Naive thymus-derived CD4-positive, alpha-beta T cell (primary cell): ENCODE measurements around the gene KCNC2. TPM values are rescaled to one million over a fixed set of nuclear protein-coding genes. Genes with fewer than 3 reads are reported as not detected.

Source experiments
- ATAC-seq: fragments of 150-1000 bp; cut with Tn5 transposase; 2 replicates; pipeline ENCODE4 v1.10.0; 2021; ENCODE audit warnings: mild to moderate bottlenecking, moderate library complexity
- CTCF ChIA-PET: fragments of 350-600 bp; sonication (Branson Sonifier 250); formaldehyde crosslinking; loops from one replicate; lab custom pipeline; 2021; ENCODE audit warnings: antibody characterized with exemption; lab: Charles Lee
- POLR2A ChIA-PET: fragments of 350-600 bp; sonication (Branson Sonifier 250); formaldehyde crosslinking; loops from one replicate; lab custom pipeline; 2021; ENCODE audit warnings: antibody characterized with exemption, inconsistent platforms; lab: Charles Lee
- DNase-seq, 9 donors: peaks; one replicate each; pipeline versions ENCODE4 v3.0.0 to v3.0.0-alpha.2; 2020 to 2022; ENCODE audit warnings: mixed read lengths in 1 of 9
- H3K27ac ChIP-seq: one replicate; pipeline ENCODE4 v1.7.0; 2013; ENCODE audit warnings: mild to moderate bottlenecking, low read depth, low read length, moderate library complexity
- H3K27me3 ChIP-seq, 2 donors: one replicate each; pipeline ENCODE4 v1.7.0; 2013; ENCODE audit warnings: low read length in 2 of 2, mild to moderate bottlenecking in 2 of 2, moderate library complexity in 2 of 2; ENCODE audit not compliant: control insufficient read depth in 2 of 2, insufficient read depth in 2 of 2
- H3K36me3 ChIP-seq, 3 experiments: 1 replicate in 2 of 3; 2 replicates in 1 of 3; pipeline ENCODE4 v1.7.0; 2013; ENCODE audit warnings: low read length in 3 of 3, mild to moderate bottlenecking in 3 of 3, moderate library complexity in 1 of 3; ENCODE audit not compliant: insufficient read depth in 3 of 3, control insufficient read depth in 2 of 3
- H3K4me1 ChIP-seq, 2 donors: one replicate each; pipeline ENCODE4 v1.7.0; 2013; ENCODE audit warnings: low read length in 2 of 2, mild to moderate bottlenecking in 2 of 2, moderate library complexity in 1 of 2; ENCODE audit not compliant: control insufficient read depth in 2 of 2, insufficient read depth in 2 of 2
- H3K4me3 ChIP-seq: 2 replicates; pipeline ENCODE4 v1.7.0; 2013; ENCODE audit warnings: mild to moderate bottlenecking, low read length
- H3K9me3 ChIP-seq, 3 experiments: 1 replicate in 2 of 3; 2 replicates in 1 of 3; pipeline ENCODE4 v1.7.0; 2013; ENCODE audit warnings: low read length in 3 of 3; ENCODE audit not compliant: control insufficient read depth in 2 of 3
- H3K27ac Mint-ChIP-seq, 9 donors: one replicate each; pipeline ENCODE4 v1.8.0; 2020 to 2022; ENCODE audit warnings: mixed read lengths in 9 of 9, mild to moderate bottlenecking in 8 of 9, moderate library complexity in 5 of 9, inconsistent platforms in 2 of 9
- H3K27me3 Mint-ChIP-seq, 5 donors: one replicate each; pipeline ENCODE4 v1.8.0; 2021 to 2022; ENCODE audit warnings: mixed read lengths in 5 of 5, mild to moderate bottlenecking in 1 of 5
- H3K36me3 Mint-ChIP-seq, 5 donors: one replicate each; pipeline ENCODE4 v1.8.0; 2020 to 2022; ENCODE audit warnings: mixed read lengths in 5 of 5, mild to moderate bottlenecking in 3 of 5, inconsistent platforms in 1 of 5
- H3K4me1 Mint-ChIP-seq, 7 donors: one replicate each; pipeline ENCODE4 v1.8.0; 2020 to 2022; ENCODE audit warnings: mixed read lengths in 7 of 7, mild to moderate bottlenecking in 3 of 7, inconsistent platforms in 1 of 7
- H3K4me3 Mint-ChIP-seq, 10 donors: one replicate each; pipeline ENCODE4 v1.8.0; 2020 to 2022; ENCODE audit warnings: mild to moderate bottlenecking in 10 of 10, mixed read lengths in 10 of 10, moderate library complexity in 6 of 10, inconsistent platforms in 2 of 10
- H3K9me3 Mint-ChIP-seq, 11 donors: one replicate each; pipeline ENCODE4 v1.8.0; 2020 to 2022; ENCODE audit warnings: mixed read lengths in 11 of 11, mild to moderate bottlenecking in 4 of 11, inconsistent platforms in 1 of 11, moderate library complexity in 1 of 11
- intact Hi-C, 2 donors: fragments of 100-400 bp; cut with micrococcal nuclease; formaldehyde crosslinking; loops; one replicate each; pipeline ENCODE4 v1.15.1; 2023
- polyA plus RNA-seq, 2 donors: library from polyadenylated mRNA; unstranded; fragments of 300-500 nt; fragmentation: Illumina TruSeq; gene quantifications; one replicate each; pipeline ENCODE4 v1.2.3, GENCODE V29; 2021
- total RNA-seq, 6 experiments: library from RNA in 5 of 6; stranded (reverse) in 5 of 6; gene quantifications; 1 replicate in 5 of 6; 2 replicates in 1 of 6; pipeline ENCODE4 v1.2.3 and lab custom pipeline; 2021 to 2026

Gene KCNC2
- total and polyA plus RNA-seq, 7 experiments from 2014 or later = not detected

DNA sequence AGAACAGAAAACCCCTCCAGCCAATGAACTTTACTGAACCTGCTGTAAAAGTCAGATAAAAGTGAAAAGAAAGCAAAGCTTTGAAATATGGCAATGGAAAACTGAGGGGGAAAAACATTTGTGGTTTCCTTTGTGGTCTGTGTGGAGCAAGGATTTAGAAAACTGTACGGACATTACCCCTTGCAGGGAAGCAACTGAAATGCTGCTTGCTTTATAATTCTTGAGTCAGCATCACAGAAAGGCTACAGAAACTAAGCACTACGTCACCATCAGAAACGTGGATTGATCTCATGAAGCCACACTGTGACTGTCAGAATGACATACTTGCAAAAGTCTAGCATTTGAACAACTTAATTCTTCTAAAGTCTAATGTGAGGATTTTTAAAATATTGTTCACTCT, 2.4 kb upstream of the KCNC2 start:
- no peaks in the 10 kb centered on the region for H3K36me3 ChIP-seq
- H3K4me3 Mint-ChIP-seq = no peak overlapping the region
- no peak overlapping the region for H3K4me3 ChIP-seq
- H3K9me3 Mint-ChIP-seq = peaks cover 0 to 14% (median 5%) of the 10 kb centered on the region in 11 donors
- no peak overlapping the region for H3K27ac ChIP-seq
- POLR2A ChIA-PET = no interaction called here
- H3K27ac Mint-ChIP-seq = no peak overlapping the region
- H3K27me3 Mint-ChIP-seq = peaks cover 30 to 43% (median 35%) of the 10 kb centered on the region in 5 donors
- intact Hi-C loops = no loop called here
- no peaks in the 10 kb centered on the region for H3K9me3 ChIP-seq
- no peak for ATAC-seq
- H3K36me3 Mint-ChIP-seq = no peaks in the 10 kb centered on the region
- H3K4me1 ChIP-seq = no peaks in the 10 kb centered on the region
- peaks cover 0 to 6% of the 10 kb centered on the region in 2 donors for H3K27me3 ChIP-seq
- peaks cover 0 to 13% (median 9%) of the 10 kb centered on the region in 7 donors for H3K4me1 Mint-ChIP-seq
- CTCF ChIA-PET = no interaction called here
- DNase-seq = no peak

DNA sequence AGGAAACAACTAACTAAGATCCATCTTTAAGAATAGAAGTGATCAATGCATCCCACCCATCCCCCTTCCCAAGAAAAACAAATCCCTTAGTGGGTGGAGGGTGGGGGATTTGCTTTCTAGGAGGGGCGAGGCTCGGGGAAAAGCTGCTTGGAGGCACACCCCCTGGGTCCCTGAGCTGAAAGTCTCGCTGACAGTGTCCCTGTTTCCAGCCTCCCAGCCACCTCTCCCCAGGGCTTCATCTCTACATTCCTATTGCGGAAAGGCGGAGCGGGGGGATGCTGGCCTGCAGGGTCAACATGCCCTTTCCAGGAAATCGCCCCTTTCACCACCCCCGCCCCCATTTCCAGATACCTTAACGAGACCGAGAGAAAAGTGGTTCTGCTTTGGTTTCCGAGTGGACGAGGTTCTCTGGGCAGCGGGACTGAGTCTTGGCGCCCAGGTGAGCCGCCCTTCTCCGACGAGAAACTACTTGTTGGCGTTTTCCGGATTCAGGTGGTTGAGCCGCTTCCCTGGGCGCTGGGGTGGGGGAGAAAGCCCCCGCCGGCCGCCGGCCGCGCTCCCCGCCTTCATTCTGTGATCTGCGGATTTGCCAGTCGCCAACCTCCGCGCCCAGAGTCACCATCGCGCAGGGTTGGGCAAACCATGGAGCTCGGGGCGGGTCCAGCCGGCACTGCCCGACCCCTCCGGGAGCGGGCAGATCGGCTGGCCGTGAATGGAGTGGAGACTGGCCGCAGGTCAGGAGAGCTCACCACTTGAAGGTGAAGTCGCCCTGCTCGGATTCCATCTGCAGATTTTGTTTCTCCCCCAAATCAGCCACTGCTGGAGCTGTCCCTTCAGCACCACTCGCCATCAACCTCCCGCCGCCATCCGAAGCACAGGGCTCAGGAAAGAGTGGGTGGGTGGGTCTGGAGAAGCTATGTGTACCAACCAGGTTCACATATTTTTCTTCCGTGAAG, 505 bp downstream of the KCNC2 start:
- H3K9me3 ChIP-seq = no peaks in the 10 kb centered on the region
- Mint-ChIP-seq H3K9me3 (peaks cover 0 to 16% (median 8%) of the 10 kb centered on the region in 11 donors), H3K4me1 (peaks cover 0 to 17% (median 13%) of the 10 kb centered on the region in 7 donors), H3K4me3 (peak overlapping the region in 3 of 10 donors; percentile 6 to 61 (median 6)), H3K27ac (no peak overlapping the region), H3K27me3 (peaks cover 50 to 63% (median 52%) of the 10 kb centered on the region in 5 donors), H3K36me3 (peaks cover 0 to 5% (median 0%) of the 10 kb centered on the region in 5 donors)
- no peaks in the 10 kb centered on the region for H3K4me1 ChIP-seq
- intact Hi-C loops = no loop called here
- no peak overlapping the region for H3K27ac ChIP-seq
- no peaks in the 10 kb centered on the region for H3K36me3 ChIP-seq
- ATAC-seq (peak; percentile 18), DNase-seq (peak in 2 of 9 donors; percentile 18 to 27)
- CTCF ChIA-PET = no interaction called here
- POLR2A ChIA-PET = interaction anchor here (0.6 kb wide), 1 partner anchor 1415 kb away, joined by 3 read pairs; no protein-coding TSS in a partner anchor
- H3K4me3 ChIP-seq = no peak overlapping the region
- H3K27me3 ChIP-seq = peaks cover 0 to 12% of the 10 kb centered on the region in 2 donors

DNA sequence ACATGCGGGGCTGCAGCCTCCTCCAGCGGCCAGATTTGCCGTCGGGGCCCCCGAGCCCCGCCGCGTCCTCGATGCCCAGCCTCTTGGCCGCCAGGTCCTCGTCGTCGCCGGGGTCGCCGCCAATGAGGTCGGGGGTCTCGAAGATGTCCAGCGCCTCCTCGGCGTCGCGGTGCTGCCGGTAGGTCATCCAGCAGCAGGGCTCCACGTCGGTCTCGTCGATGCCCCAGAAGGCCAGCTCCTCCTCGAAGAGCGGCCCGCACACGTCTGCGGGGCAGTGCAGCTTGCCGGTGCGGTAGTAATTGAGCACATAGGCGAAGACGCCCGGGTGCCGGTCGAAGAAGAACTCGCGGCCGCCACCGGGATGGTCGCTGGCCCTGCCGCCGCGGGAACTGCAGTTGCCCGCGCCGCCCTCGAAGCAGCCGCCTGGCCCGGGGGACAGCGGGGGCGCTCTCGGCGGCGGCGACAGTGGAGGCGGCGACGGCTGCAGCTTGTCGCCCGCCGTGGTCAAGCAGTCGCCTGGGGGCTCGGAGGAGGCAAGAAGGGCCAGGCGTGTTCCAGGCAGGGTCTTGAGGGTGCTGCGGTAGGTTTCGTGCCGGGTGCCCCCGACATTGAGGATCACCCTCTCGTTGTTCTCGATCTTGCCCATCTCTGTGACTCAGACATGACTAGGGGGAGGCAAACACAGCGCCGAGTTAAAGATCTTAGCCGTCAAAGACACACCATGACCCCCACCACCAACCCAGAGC, 2.1 kb downstream of the KCNC2 start:
- intact Hi-C loops = no loop called here
- Mint-ChIP-seq H3K9me3 (peaks cover 0 to 16% (median 7%) of the 10 kb centered on the region in 11 donors), H3K4me3 (peak overlapping the region in 7 of 10 donors; percentile 12 to 44 (median 36)), H3K27ac (no peak overlapping the region), H3K27me3 (peaks cover 50 to 64% (median 51%) of the 10 kb centered on the region in 5 donors), H3K36me3 (peaks cover 0 to 5% (median 0%) of the 10 kb centered on the region in 5 donors), H3K4me1 (peaks cover 0 to 17% (median 13%) of the 10 kb centered on the region in 7 donors)
- ATAC-seq = no peak
- H3K27me3 ChIP-seq = peaks cover 0 to 12% of the 10 kb centered on the region in 2 donors
- no peak overlapping the region for H3K27ac ChIP-seq
- CTCF ChIA-PET = no interaction called here
- no peaks in the 10 kb centered on the region for H3K36me3 ChIP-seq
- POLR2A ChIA-PET = no interaction called here
- no peak overlapping the region for H3K4me3 ChIP-seq
- no peak for DNase-seq
- no peaks in the 10 kb centered on the region for H3K9me3 ChIP-seq
- H3K4me1 ChIP-seq = no peaks in the 10 kb centered on the region

DNA sequence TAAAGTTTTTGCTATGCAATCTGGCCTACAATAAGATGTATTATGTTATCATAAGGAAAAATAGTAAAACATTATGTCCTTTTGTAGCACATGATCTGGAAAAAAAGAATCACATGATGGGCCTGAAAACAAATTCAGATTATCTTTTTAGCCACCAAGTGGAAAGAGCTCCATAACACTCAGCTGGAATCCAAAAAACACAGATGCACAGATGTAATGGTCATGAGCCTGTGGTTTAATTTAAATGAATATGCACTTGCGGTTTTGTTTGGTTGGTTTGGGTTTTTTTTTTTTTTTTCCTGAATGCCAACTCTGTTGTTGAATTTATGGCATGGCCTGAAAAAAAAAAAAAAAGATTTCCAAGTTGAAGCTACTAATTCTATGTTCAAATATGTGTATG, 4.1 kb downstream of the KCNC2 start:
- intact Hi-C loops = no loop called here
- ATAC-seq = no peak
- Mint-ChIP-seq H3K27me3 (peaks cover 40 to 55% (median 48%) of the 10 kb centered on the region in 5 donors), H3K36me3 (peaks cover 0 to 5% (median 0%) of the 10 kb centered on the region in 5 donors), H3K9me3 (peaks cover 0 to 15% (median 7%) of the 10 kb centered on the region in 11 donors), H3K4me3 (no peak overlapping the region), H3K4me1 (peaks cover 6 to 29% (median 24%) of the 10 kb centered on the region in 7 donors), H3K27ac (no peak overlapping the region)
- CTCF ChIA-PET = no interaction called here
- Histone ChIP-seq H3K4me1 (no peaks in the 10 kb centered on the region), H3K27me3 (peaks cover 0 to 12% of the 10 kb centered on the region in 2 donors), H3K36me3 (no peaks in the 10 kb centered on the region), H3K9me3 (no peaks in the 10 kb centered on the region), H3K27ac (no peak overlapping the region), H3K4me3 (no peak overlapping the region)
- no peak for DNase-seq
- POLR2A ChIA-PET = no interaction called here

DNA sequence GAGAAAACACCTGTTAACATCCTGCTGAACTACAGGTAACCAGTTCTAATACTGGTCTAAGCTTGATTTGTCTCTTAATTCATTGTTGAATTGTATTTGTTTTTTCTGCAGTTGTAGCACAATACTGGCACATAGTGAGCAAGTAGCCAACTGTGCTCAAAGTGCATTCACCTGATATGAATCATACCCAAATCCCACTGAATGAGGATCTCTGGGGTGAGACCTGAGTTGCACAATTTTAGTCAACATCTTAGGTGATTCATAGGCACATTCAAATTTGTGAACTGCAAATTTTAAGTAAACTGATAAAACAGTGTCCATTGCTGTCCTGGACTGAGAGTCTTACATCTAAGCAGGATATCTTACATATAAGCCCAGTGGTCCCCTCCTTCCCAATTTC, 12.8 kb downstream of the KCNC2 start:
- no peaks in the 10 kb centered on the region for H3K36me3 ChIP-seq
- no peak overlapping the region for H3K4me3 ChIP-seq
- no peaks in the 10 kb centered on the region for H3K27me3 ChIP-seq
- H3K9me3 ChIP-seq = no peaks in the 10 kb centered on the region
- H3K36me3 Mint-ChIP-seq = no peaks in the 10 kb centered on the region
- H3K27ac Mint-ChIP-seq = no peak overlapping the region
- no peaks in the 10 kb centered on the region for H3K9me3 Mint-ChIP-seq
- no peak for DNase-seq
- H3K4me3 Mint-ChIP-seq = no peak overlapping the region
- peaks cover 0 to 14% (median 10%) of the 10 kb centered on the region in 7 donors for H3K4me1 Mint-ChIP-seq
- no peak overlapping the region for H3K27ac ChIP-seq
- peaks cover 7 to 17% (median 8%) of the 10 kb centered on the region in 5 donors for H3K27me3 Mint-ChIP-seq
- intact Hi-C loops = no loop called here
- no peak for ATAC-seq
- ChIA-PET POLR2A (no interaction called here), CTCF (no interaction called here)
- H3K4me1 ChIP-seq = no peaks in the 10 kb centered on the region

DNA sequence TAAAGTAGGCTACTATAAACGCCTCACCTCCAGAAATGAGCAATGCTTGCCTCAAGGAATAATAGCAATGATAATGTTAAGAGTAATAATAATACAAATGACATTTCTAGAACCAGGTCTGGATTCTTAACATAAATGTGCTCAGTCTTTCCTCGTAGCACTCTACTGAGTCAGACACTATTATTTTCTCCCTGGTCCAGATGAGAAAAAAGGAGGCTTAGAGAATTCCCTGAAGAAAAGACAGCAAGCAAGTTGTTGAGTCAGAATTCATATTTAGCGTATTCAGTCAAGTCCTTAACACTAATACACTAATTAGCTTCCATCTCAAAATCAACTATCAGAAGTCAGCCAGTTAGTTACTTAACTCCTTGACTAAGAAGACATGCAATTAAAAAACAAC, 13.2 kb downstream of the KCNC2 start:
- intact Hi-C loops = no loop called here
- DNase-seq = no peak
- H3K36me3 Mint-ChIP-seq = no peaks in the 10 kb centered on the region

More for the DNA sequence above, 13.2 kb downstream of the KCNC2 start:
- no peak overlapping the region for H3K4me3 ChIP-seq
- Mint-ChIP-seq H3K27ac (no peak overlapping the region), H3K9me3 (no peaks in the 10 kb centered on the region), H3K4me1 (peaks cover 0 to 10% (median 8%) of the 10 kb centered on the region in 7 donors), H3K27me3 (peaks cover 7 to 17% (median 8%) of the 10 kb centered on the region in 5 donors), H3K4me3 (no peak overlapping the region)
- H3K27ac ChIP-seq = no peak overlapping the region
- H3K27me3 ChIP-seq = no peaks in the 10 kb centered on the region
- POLR2A ChIA-PET = no interaction called here
- H3K4me1 ChIP-seq = no peaks in the 10 kb centered on the region
- CTCF ChIA-PET = no interaction called here
- H3K9me3 ChIP-seq = no peaks in the 10 kb centered on the region
- no peak for ATAC-seq
- H3K36me3 ChIP-seq = no peaks in the 10 kb centered on the region
